ENCODE results near the gene AMPD3. TPM values are rescaled to one million over a fixed set of nuclear protein-coding genes. Genes with fewer than 3 reads are reported as not detected.

Gene AMPD3
- total and polyA plus RNA-seq, 7 donors = 4.2 to 8.1 (median 5.0) TPM

DNA sequence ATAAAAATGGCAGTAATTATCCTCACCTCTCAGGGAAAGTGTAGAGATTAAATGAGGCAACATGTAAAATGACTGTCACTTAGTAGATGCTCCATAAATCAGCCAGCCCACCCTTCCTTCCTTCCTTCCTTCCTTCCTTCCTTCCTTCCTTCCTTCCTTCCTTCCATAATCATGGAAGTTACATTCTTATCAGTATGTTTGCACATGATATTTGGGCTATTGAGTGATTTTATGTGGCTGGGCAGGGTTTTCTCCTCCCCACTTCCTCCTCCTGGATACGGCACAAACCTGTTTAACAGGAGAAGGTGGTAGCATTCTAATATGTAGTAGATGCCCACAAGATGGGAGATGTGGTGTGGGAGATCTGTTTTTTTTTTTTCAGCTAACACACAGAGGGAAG lies 101.5 kb downstream of the AMPD3 start:
- H3K4me3 ChIP-seq = no peak overlapping the region
- no peak for TF ChIP-seq CTCF (IDR thresholded peaks at IDR 0.05)
- TF ChIP-seq POLR2A (IDR thresholded peaks at IDR 0.05) = no peak
- TF ChIP-seq POLR2AphosphoS5 (IDR thresholded peaks at IDR 0.05) = no peak
- TF ChIP-seq EP300 (IDR thresholded peaks at IDR 0.05) = no peak
- no peaks in the 10 kb centered on the region for H3K36me3 ChIP-seq
- no peaks in the 10 kb centered on the region for H3K4me1 ChIP-seq
- no peaks in the 10 kb centered on the region for H3K27me3 ChIP-seq
- DNase-seq = no peak
- intact Hi-C loops (cut with DNase I) = no loop called here
- no peaks in the 10 kb centered on the region for H3K9me3 ChIP-seq
- WGBS, 2 donors = 31 to 37% methylated on average over 1 of the region's 1 CpG
- no peak overlapping the region for H3K27ac ChIP-seq

Other genes with a start within 250 kb of the AMPD3 start
- 10 to 100 TPM; 47.1 to 67.5 (median 59.5) TPM for gene SBF2, start 161.0 kb upstream of the AMPD3 start, total RNA-seq
- 10 to 100 TPM in 2 of 3 donors, 1 to 10 TPM in 1; 9.5 to 14.4 (median 12.0) TPM for gene SBF2, start 161.0 kb upstream of the AMPD3 start, polyA plus RNA-seq
- 10 to 100 TPM; 45.2 to 84.1 (median 59.5) TPM for gene ADM, start 150.2 kb upstream of the AMPD3 start, total RNA-seq
- 10 to 100 TPM; 24.0 to 92.5 (median 75.9) TPM for gene ADM, start 150.2 kb upstream of the AMPD3 start, polyA plus RNA-seq
- 10 to 100 TPM; 19.7 to 30.3 (median 26.5) TPM for gene RNF141, start 85.9 kb downstream of the AMPD3 start, total RNA-seq
- gene RNF141, start 85.9 kb downstream of the AMPD3 start, polyA plus RNA-seq = 10 to 100 TPM; 13.1 to 22.8 (median 21.3) TPM
- gene LYVE1, start 113.4 kb downstream of the AMPD3 start, total RNA-seq = 100 to 1,000 TPM in 3 of 4 donors, 10 to 100 TPM in 1; 41.5 to 158 (median 133) TPM
- gene LYVE1, start 113.4 kb downstream of the AMPD3 start, polyA plus RNA-seq = 10 to 100 TPM; 21.3 to 29.4 (median 22.7) TPM
- gene IRAG1, start 238.5 kb downstream of the AMPD3 start, total RNA-seq = 100 to 1,000 TPM in 3 of 4 donors, 10 to 100 TPM in 1; 96.1 to 153 (median 125) TPM
- 10 to 100 TPM in 1 of 3 donors, 1 to 10 TPM in 2; 1.8 to 10.6 (median 2.3) TPM for gene IRAG1, start 238.5 kb downstream of the AMPD3 start, polyA plus RNA-seq

All from sigmoid colon (tissue), 7 donors.